Caco-2 (cell line): ENCODE measurements around the gene DHRSX. TPM values are rescaled to one million over a fixed set of nuclear protein-coding genes. Genes with fewer than 3 reads are reported as not detected.

Experiments
- BruUV-seq: library from RNA; stranded (reverse); fragments of 400-500 nt; replicated peaks from 2 replicates; lab custom pipeline; 2021; lab: Mats Ljungman, UMichigan
- CTCF ChIA-PET: fragments of 300-600 bp; sonication (Branson Sonifier 250); formaldehyde crosslinking; loops from one replicate; lab custom pipeline; 2022; ENCODE audit warnings: antibody characterized with exemption; lab: Charles Lee
- POLR2A ChIA-PET: fragments of 300-600 bp; sonication (Branson Sonifier 250); formaldehyde crosslinking; loops from one replicate; lab custom pipeline; 2022; ENCODE audit warnings: antibody characterized with exemption; lab: Charles Lee
- DNase-seq, 2 experiments: peaks; one replicate each; pipeline versions ENCODE4 v3.0.0 to v3.0.0-alpha.2; 2020 to 2022
- H3K27me3 ChIP-seq: replicated peaks from 2 replicates; pipeline ENCODE4 v1.6.0; 2011; ENCODE audit warnings: low read length; ENCODE audit not compliant: control insufficient read depth, insufficient read depth
- H3K36me3 ChIP-seq: 2 replicates; pipeline ENCODE4 v1.5.1; 2011; ENCODE audit warnings: low read length; ENCODE audit not compliant: control insufficient read depth, insufficient read depth
- H3K4me1 ChIP-seq: fragments of 250-450 bp; sonication (Bioruptor Pico); 2 replicates; pipeline ENCODE4 v1.5.1; 2020; ENCODE audit warnings: mild to moderate bottlenecking
- H3K4me3 ChIP-seq: 2 replicates; pipeline ENCODE4 v1.5.1; 2011; ENCODE audit warnings: low read depth, mild to moderate bottlenecking, control low read depth, low read length
- H3K9me3 ChIP-seq: fragments of 250-450 bp; sonication (Bioruptor Pico); 2 replicates; pipeline ENCODE4 v1.5.1; 2020; ENCODE audit warnings: mild to moderate bottlenecking, moderate library complexity
- H3K27ac Mint-ChIP-seq: one replicate; pipeline ENCODE4 v1.8.0; 2022; ENCODE audit warnings: mixed read lengths; ENCODE audit not compliant: unreplicated experiment
- H3K27me3 Mint-ChIP-seq: one replicate; pipeline ENCODE4 v1.8.0; 2022; ENCODE audit warnings: mixed read lengths; ENCODE audit not compliant: insufficient read depth, unreplicated experiment
- H3K36me3 Mint-ChIP-seq: one replicate; pipeline ENCODE4 v1.8.0; 2022; ENCODE audit warnings: mild to moderate bottlenecking, mixed read lengths; ENCODE audit not compliant: insufficient read depth, unreplicated experiment
- H3K4me1 Mint-ChIP-seq: one replicate; pipeline ENCODE4 v1.8.0; 2022; ENCODE audit warnings: low read depth, mixed read lengths; ENCODE audit not compliant: unreplicated experiment
- H3K4me3 Mint-ChIP-seq: one replicate; pipeline ENCODE4 v1.8.0; 2022; ENCODE audit warnings: mild to moderate bottlenecking, moderate library complexity, mixed read lengths; ENCODE audit not compliant: unreplicated experiment
- H3K9me3 Mint-ChIP-seq: one replicate; pipeline ENCODE4 v1.8.0; 2022; ENCODE audit warnings: mixed read lengths; ENCODE audit not compliant: unreplicated experiment
- intact Hi-C: fragments of 100-400 bp; cut with micrococcal nuclease; formaldehyde crosslinking; loops from one replicate; pipeline ENCODE4 v1.10.0; 2022; ENCODE audit not compliant: unreplicated experiment
- total RNA-seq: library from RNA; stranded (reverse); gene quantifications from 2 replicates; pipeline ENCODE4 v1.2.3, GENCODE V29; 2022
- TF ChIP-seq, protein P1 (sequence below), 2 experiments: fragments of 200-600 bp in 1 of 2; IDR thresholded peaks; 1 replicate in 1 of 2; 2 replicates in 1 of 2; pipeline versions ENCODE4 v1.5.1 to v1.8.0; 2011 to 2022; ENCODE audit warnings: antibody characterized with exemption in 1 of 2, control low read depth in 1 of 2, inconsistent platforms in 1 of 2, low read depth in 1 of 2, low read length in 1 of 2, mild to moderate bottlenecking in 1 of 2, moderate library complexity in 1 of 2; ENCODE audit not compliant: insufficient read depth in 1 of 2, severe bottlenecking in 1 of 2, unreplicated experiment in 1 of 2

DHRSX gene
- total RNA-seq, 1 experiment from 2014 or later: 64.1 TPM

DNA sequence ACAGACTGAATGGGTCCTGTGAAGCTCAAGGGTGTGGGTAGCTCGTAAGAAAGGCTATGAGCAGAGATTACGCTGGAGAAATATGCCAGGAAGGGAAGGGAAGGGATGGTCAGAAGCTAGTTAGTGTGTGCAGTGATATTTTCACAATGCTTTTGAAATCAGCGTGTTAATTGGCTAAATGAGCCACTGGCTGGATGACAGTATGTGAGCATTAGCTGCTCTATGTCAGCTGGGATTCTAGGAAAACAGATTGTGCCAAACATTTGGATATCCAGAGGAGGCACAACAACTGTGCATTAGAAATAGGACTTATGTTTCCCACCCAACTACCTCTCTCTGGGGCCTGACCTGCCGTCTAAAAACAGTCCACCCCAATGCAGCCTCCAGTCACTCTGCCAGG lies 168.5 kb downstream of the DHRSX start:
- H3K4me1 Mint-ChIP-seq: no peaks in the 10 kb centered on the region
- CTCF ChIA-PET: no interaction called here
- BruUV-seq: no TSS peak
- H3K27me3 ChIP-seq: no peaks in the 10 kb centered on the region
- TF ChIP-seq, protein P1, sequence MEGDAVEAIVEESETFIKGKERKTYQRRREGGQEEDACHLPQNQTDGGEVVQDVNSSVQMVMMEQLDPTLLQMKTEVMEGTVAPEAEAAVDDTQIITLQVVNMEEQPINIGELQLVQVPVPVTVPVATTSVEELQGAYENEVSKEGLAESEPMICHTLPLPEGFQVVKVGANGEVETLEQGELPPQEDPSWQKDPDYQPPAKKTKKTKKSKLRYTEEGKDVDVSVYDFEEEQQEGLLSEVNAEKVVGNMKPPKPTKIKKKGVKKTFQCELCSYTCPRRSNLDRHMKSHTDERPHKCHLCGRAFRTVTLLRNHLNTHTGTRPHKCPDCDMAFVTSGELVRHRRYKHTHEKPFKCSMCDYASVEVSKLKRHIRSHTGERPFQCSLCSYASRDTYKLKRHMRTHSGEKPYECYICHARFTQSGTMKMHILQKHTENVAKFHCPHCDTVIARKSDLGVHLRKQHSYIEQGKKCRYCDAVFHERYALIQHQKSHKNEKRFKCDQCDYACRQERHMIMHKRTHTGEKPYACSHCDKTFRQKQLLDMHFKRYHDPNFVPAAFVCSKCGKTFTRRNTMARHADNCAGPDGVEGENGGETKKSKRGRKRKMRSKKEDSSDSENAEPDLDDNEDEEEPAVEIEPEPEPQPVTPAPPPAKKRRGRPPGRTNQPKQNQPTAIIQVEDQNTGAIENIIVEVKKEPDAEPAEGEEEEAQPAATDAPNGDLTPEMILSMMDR (IDR thresholded peaks at IDR 0.05; ENCODE audit: insufficient read depth in 1 of 2, low read depth in 1 of 2, low read length in 1 of 2, severe bottlenecking in 1 of 2, unreplicated experiment in 1 of 2): no peak
- H3K27me3 Mint-ChIP-seq: no peaks in the 10 kb centered on the region
- no peak overlapping the region for H3K4me3 Mint-ChIP-seq
- intact Hi-C loops: no loop called here
- peaks cover 7% of the 10 kb centered on the region for H3K36me3 Mint-ChIP-seq
- no peaks in the 10 kb centered on the region for H3K9me3 Mint-ChIP-seq
- no peak for DNase-seq
- no peak overlapping the region for H3K27ac Mint-ChIP-seq
- no peaks in the 10 kb centered on the region for H3K4me1 ChIP-seq
- POLR2A ChIA-PET: no interaction called here
- H3K36me3 ChIP-seq: no peaks in the 10 kb centered on the region
- no peak overlapping the region for H3K4me3 ChIP-seq
- H3K9me3 ChIP-seq: no peaks in the 10 kb centered on the region

- intact Hi-C loops: no loop called here
- Mint-ChIP-seq H3K9me3 (no peaks in the 10 kb centered on the region), H3K4me1 (no peaks in the 10 kb centered on the region), H3K27ac (no peak overlapping the region), H3K4me3 (no peak overlapping the region), H3K36me3 (peaks cover 5% of the 10 kb centered on the region), H3K27me3 (no peaks in the 10 kb centered on the region)
- Histone ChIP-seq H3K9me3 (no peaks in the 10 kb centered on the region), H3K4me3 (no peak overlapping the region), H3K4me1 (no peaks in the 10 kb centered on the region), H3K36me3 (no peaks in the 10 kb centered on the region), H3K27me3 (no peaks in the 10 kb centered on the region)
- no peak for DNase-seq
- no TSS peak for BruUV-seq
- TF ChIP-seq, protein P1 (IDR thresholded peaks at IDR 0.05; ENCODE audit: insufficient read depth in 1 of 2, low read depth in 1 of 2, low read length in 1 of 2, severe bottlenecking in 1 of 2, unreplicated experiment in 1 of 2): no peak
- POLR2A ChIA-PET: no interaction called here
- CTCF ChIA-PET: no interaction called here
Measured at GRCh38 chrX:2330910-2331309, 169.9 kb downstream of the DHRSX start.

GRCh38 chrX:2330487-2330886 lies 170.3 kb downstream of the DHRSX start:
- no TSS peak for BruUV-seq
- intact Hi-C loops: no loop called here

More at GRCh38 chrX:2330487-2330886, 170.3 kb downstream of the DHRSX start:
- Histone ChIP-seq H3K27me3 (no peaks in the 10 kb centered on the region), H3K4me1 (no peaks in the 10 kb centered on the region), H3K4me3 (no peak overlapping the region), H3K9me3 (no peaks in the 10 kb centered on the region), H3K36me3 (no peaks in the 10 kb centered on the region)
- TF ChIP-seq, protein P1 (IDR thresholded peaks at IDR 0.05; ENCODE audit: insufficient read depth in 1 of 2, low read depth in 1 of 2, low read length in 1 of 2, severe bottlenecking in 1 of 2, unreplicated experiment in 1 of 2): no peak
- no peak overlapping the region for H3K4me3 Mint-ChIP-seq
- POLR2A ChIA-PET: no interaction called here
- no peaks in the 10 kb centered on the region for H3K27me3 Mint-ChIP-seq
- H3K36me3 Mint-ChIP-seq: peaks cover 1% of the 10 kb centered on the region
- CTCF ChIA-PET: no interaction called here
- no peak for DNase-seq
- H3K9me3 Mint-ChIP-seq: no peaks in the 10 kb centered on the region
- no peak overlapping the region for H3K27ac Mint-ChIP-seq
- H3K4me1 Mint-ChIP-seq: no peaks in the 10 kb centered on the region
